ENCODE results near the gene POU3F1.

- no peak for TF ChIP-seq CTCF (IDR thresholded peaks at IDR 0.05)
- no peak for TF ChIP-seq POLR2A (IDR thresholded peaks at IDR 0.05)
- no peak for TF ChIP-seq EP300 (IDR thresholded peaks at IDR 0.05)
- TF ChIP-seq POLR2AphosphoS5 (IDR thresholded peaks at IDR 0.05) = no peak
Observed at GRCh38 chr1:38021969-38022368, 24.6 kb downstream of the POU3F1 start.

Data from gastroesophageal sphincter (tissue), 3 donors.